CD4-positive, alpha-beta T cell treated with Interleukin-17A for 4 hours (primary cell): ENCODE measurements around the gene TTC19.
"Not testable (repeated sequence)": the region's sequence is repeated elsewhere in the genome, so short reads cannot be mapped to it uniquely, and the experiment has no call there.

Source experiments
- DNase-seq: peaks from one replicate; pipeline ENCODE4 v3.0.0-alpha.2; 2020; ENCODE audit warnings: mixed read lengths

TTC19 gene

GRCh38 chr17:16036261-16036660 is 36.6 kb downstream of the TTC19 start:
- DNase-seq = no peak

- DNase-seq = no peak
These were observed 38.0 kb downstream of the TTC19 start for GRCh38 chr17:16037636-16038035.

- no peak for DNase-seq
These were observed 41.2 kb downstream of the TTC19 start for GRCh38 chr17:16040710-16041251.

DNA sequence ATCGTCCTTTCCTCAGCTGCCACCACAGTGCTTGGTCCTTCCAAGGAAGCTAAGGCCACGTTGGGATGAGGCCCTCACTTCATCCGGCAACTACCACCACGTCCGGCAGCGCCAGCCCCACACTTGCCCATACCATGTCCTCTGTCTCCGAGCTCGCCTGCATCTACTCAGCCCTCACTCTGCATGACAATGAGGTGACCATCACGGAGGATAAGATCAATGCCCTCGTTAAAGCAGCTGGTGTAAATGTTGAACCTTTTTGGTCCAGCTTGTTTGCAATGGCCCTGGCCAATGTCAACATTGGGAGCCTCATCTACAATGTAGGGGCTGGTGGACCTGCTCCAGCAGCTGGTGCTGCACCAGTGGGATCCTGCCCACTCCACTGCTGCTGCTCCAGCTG is 44.9 kb downstream of the TTC19 start:
- DNase-seq = no peak

- no peak for DNase-seq
These were observed 47.3 kb downstream of the TTC19 start for GRCh38 chr17:16046966-16047365.

GRCh38 chr17:16048811-16049449 is 49.3 kb downstream of the TTC19 start:
- no peak for DNase-seq

DNA sequence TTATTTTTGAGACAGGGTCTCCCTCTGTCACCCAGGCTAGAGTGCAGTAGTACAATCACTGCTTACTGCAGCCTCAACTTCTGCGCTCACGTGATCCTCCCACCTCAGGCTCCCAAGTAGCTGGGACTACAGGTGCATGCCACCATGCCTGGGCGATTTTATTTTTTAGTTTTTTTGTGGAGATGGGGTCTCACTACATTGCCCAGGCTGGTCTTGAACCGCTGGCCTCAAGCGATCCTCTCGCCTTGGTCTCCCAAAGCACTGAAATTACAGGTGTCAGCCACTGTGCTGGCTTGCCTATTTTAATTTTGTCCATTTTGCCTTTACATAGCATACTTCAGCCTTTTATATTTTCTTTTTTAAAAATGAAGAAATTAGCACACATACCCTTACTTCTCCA is 51.2 kb downstream of the TTC19 start:
- DNase-seq = no peak

DNA sequence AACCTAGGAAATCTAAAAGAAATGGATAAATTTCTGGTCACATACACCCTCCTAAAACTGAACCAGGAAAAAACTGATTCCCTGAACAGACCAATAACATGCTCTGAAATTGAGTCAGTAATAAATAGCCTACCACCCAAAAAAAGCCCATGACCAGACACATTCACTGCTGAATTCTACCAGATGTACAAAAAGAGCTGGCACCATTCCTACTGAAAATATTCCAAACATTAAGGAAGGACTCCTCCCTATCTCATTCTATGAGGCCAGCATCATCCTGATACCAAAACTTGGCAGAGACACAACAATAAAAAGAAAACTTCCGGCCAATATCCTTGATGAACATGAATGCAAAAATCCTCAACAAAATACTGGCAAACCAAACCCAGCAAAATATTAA is 52.9 kb downstream of the TTC19 start:
- no peak for DNase-seq

- not testable (repeated sequence) for DNase-seq
These were observed 55.5 kb downstream of the TTC19 start for GRCh38 chr17:16055139-16055538.

GRCh38 chr17:16061631-16062030 is 62.0 kb downstream of the TTC19 start:
- DNase-seq = no peak

DNA sequence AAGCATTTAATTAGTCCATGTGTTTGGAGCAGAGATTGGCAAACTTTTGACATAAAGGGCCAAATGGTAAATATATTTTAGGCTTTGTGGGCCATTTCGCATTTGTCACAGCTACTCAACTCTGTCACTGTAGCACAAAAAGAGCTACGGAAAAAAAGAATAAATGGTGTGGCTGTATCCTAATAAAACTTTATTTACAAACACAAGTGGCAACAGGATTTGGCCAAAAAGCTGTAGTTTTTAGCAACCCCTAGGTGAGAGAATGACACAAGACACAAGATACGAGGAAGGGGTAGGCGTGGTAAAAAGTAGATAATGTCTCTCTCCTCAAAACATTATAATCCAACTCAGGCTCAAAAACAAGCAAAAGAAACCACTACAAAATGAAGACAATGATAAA is 66.5 kb downstream of the TTC19 start:
- no peak for DNase-seq

DNA sequence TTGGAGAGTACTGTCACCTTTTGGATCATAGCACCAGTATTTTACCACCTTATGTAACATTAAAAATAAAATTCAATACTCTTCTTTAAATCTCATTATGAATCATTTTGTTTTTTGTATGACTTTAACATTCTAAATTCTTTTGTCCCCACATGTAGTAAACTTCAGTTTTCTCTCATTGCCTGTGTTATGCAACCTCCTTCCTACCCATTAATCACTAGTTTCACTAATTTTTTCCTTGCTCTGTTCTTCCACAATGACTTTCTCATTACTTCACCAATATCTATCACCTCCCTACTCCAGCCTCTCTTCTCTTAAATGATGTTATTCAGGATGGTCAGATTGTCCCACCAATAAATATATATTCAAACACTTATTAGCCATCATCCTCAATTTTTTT is 68.7 kb downstream of the TTC19 start:
- no peak for DNase-seq

GRCh38 chr17:16072031-16072430 is 72.4 kb downstream of the TTC19 start:
- no peak for DNase-seq

GRCh38 chr17:16073845-16074244 is 74.2 kb downstream of the TTC19 start:
- no peak for DNase-seq

GRCh38 chr17:16074423-16074822 is 74.8 kb downstream of the TTC19 start:
- DNase-seq = no peak

DNA sequence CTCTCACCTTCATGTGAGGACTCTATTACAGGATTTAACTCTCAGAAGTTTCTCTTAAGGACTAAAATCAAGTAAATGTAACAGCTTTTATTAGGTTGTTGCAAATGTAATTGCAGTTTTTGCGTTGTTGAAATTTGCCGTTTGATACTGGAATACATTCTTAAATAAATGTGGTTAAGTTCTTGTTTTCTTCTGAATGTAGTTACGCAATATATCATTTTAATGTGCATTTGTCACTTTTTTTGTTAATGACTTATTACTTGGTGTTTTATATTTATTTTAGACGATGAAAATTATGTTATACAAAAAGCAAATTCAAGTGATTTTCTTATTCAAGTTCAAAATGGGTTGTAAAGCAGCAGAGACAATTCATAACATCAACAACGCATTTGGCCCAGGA is 76.3 kb downstream of the TTC19 start:
- DNase-seq = no peak
